Psoas muscle (tissue), 8 donors: Measurements from ENCODE around the gene MUTYH. TPM values are rescaled to one million over a fixed set of nuclear protein-coding genes. Genes with fewer than 3 reads are reported as not detected.
"Not testable (repeated sequence)": the region's sequence is repeated elsewhere in the genome, so short reads cannot be mapped to it uniquely, and the experiment has no call there.

Experiments used
- ATAC-seq, 4 donors: fragments of 200-7000 bp; cut with Tn5 transposase; one replicate each; pipeline ENCODE4 v1.9.1; 2020; ENCODE audit warnings: moderate library complexity in 3 of 4, mild to moderate bottlenecking in 2 of 4
- DNase-seq, 2 donors: peaks; one replicate each; pipeline ENCODE4 v3.0.0-alpha.2; 2020
- H3K27ac ChIP-seq: fragments of 200-600 bp; one replicate; pipeline ENCODE4 v1.8.0; 2022
- H3K27me3 ChIP-seq, 3 donors: fragments of 200-600 bp in 1 of 3; one replicate each; pipeline versions ENCODE4 v1.6.1 to v1.8.0; 2013 to 2022; ENCODE audit warnings: low read length in 2 of 3, mild to moderate bottlenecking in 2 of 3, moderate library complexity in 1 of 3; ENCODE audit not compliant: insufficient read depth in 3 of 3
- H3K36me3 ChIP-seq, 2 donors: fragments of 200-600 bp in 1 of 2; one replicate each; pipeline versions ENCODE4 v1.6.1 to v1.8.0; 2013 to 2022; ENCODE audit warnings: low read depth in 1 of 2, mild to moderate bottlenecking in 1 of 2, moderate library complexity in 1 of 2; ENCODE audit not compliant: insufficient read depth in 1 of 2
- H3K4me1 ChIP-seq: fragments of 200-600 bp; one replicate; pipeline ENCODE4 v1.8.0; 2022
- H3K4me3 ChIP-seq: fragments of 200-600 bp; one replicate; pipeline ENCODE4 v1.8.0; 2022; ENCODE audit warnings: mild to moderate bottlenecking
- H3K9me3 ChIP-seq: fragments of 200-600 bp; one replicate; pipeline ENCODE4 v1.8.0; 2022
- WGBS, 3 donors: extraction: QIAGEN DNeasy Blood & Tissue Kit; methylation state at CpG; one replicate each; pipeline versions ENCODE4 v1.1.6 to v1.1.7; 2013; 5-methylcytosine and 5-hydroxymethylcytosine counted together
- intact Hi-C, 2 donors: fragments of 100-400 bp; cut with DNase I; formaldehyde crosslinking; loops; one replicate each; pipeline versions ENCODE4 v1.11.0 to v1.14.2; 2022
- polyA plus RNA-seq, 3 donors: library from polyadenylated mRNA; stranded (reverse); fragments of 200-250 nt; gene quantifications; one replicate each; pipeline ENCODE4 v1.2.3, GENCODE V29; 2013
- total RNA-seq, 4 donors: library from RNA; stranded (reverse); fragmentation: NEBNext Ultra II Directional in 2 of 4; extraction: Animal tissue kit (Norgen Biotek cat#: 25700) in 2 of 4; gene quantifications; one replicate each; pipeline versions ENCODE4 v1.2.1 to v1.2.4, GENCODE V29; 2021 to 2023
- TF ChIP-seq, protein P1 (sequence below): fragments of 200-600 bp; IDR thresholded peaks from one replicate; pipeline ENCODE4 v1.8.0; 2022; ENCODE audit warnings: antibody characterized with exemption
- donor health status: healthy with polysubstance abuse.
- donor health status: DM: no; HTN: no; CAD: no; lungs with moderate emphysema.
- donor health status: Bipolar disorder and iron deficiency.
- donor health status: healthy.
- donor health status: DM: yes; HTN: yes; CAD: no.
- donor health status: DM: no; HTN: no; CAD: no.
- donor health status: DM: no; HTN: no; CAD: no.
- donor health status: DM: yes; HTN: yes; CAD: no.

MUTYH gene
- total and polyA plus RNA-seq, 7 donors: 7.7 to 16.6 (median 8.4) TPM

DNA sequence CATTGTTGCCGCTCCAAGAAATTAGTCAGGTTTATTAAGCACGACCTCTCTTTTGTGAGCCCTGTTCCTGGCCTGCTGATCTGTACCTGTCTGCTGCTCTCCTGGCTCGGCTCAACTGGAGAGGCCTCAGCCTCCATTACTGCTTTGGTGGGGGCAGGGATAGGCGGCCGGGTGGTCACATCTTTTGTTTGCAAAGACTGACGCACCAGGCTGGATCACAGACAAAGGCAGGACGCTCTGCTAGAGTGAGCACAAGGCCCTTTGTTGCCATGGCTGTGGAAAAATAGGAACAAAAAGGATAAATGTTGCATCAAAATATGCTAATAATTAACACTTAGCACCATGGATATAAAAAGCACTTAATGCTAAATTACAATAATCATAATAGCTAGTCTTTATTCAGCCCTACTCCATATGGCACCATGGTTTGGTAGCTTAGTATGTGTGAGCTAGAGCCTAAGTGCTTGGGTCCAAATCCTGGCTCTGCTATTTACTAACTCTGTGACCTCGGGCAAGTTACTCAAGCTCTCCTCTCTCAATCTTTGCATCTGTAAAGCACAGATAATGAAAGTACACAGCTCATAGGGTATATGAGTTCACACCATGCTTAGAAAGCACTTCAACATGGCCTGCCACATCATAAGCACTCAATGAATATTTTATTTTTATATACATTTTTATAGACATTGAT is 42.4 kb downstream of the MUTYH start:
- no peaks in the 10 kb centered on the region for H3K27me3 ChIP-seq
- H3K9me3 ChIP-seq: no peaks in the 10 kb centered on the region
- H3K36me3 ChIP-seq: no peaks in the 10 kb centered on the region
- peaks cover under 1% of the 10 kb centered on the region for H3K4me1 ChIP-seq
- no peak for ATAC-seq
- H3K4me3 ChIP-seq: no peak overlapping the region
- no peak overlapping the region for H3K27ac ChIP-seq
- DNase-seq: no peak
- intact Hi-C loops: loop anchor here in 1 of 2 donors (5.0 to 10.0 kb wide), 3 partner anchors 93 to 511 kb away; partner anchors contain the start of genes BEST4, PTCH2 and ZSWIM5
- TF ChIP-seq, protein P1, sequence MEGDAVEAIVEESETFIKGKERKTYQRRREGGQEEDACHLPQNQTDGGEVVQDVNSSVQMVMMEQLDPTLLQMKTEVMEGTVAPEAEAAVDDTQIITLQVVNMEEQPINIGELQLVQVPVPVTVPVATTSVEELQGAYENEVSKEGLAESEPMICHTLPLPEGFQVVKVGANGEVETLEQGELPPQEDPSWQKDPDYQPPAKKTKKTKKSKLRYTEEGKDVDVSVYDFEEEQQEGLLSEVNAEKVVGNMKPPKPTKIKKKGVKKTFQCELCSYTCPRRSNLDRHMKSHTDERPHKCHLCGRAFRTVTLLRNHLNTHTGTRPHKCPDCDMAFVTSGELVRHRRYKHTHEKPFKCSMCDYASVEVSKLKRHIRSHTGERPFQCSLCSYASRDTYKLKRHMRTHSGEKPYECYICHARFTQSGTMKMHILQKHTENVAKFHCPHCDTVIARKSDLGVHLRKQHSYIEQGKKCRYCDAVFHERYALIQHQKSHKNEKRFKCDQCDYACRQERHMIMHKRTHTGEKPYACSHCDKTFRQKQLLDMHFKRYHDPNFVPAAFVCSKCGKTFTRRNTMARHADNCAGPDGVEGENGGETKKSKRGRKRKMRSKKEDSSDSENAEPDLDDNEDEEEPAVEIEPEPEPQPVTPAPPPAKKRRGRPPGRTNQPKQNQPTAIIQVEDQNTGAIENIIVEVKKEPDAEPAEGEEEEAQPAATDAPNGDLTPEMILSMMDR: no peak
- 67 to 76% (median 70%) methylated on average over 8 of the region's 8 CpGs for WGBS, 3 donors

DNA sequence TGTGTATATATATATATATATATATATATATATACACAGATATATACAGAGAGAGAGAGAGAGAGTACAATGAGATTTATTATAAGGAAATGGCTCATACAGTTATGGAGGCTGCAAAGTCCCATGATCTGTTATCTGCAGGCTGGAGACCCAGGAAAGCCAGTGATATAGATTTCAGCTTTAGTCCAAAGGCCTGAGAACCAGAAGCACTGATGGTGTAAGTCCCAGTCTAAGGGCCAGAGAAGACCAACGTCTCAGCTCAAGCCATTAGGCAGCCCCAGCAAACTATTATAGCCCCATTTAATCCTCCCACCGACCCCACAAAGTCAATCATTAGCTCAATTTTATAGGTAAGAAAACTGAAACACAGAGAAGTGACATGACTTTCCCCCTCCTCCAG is 48.5 kb downstream of the MUTYH start:
- intact Hi-C loops: loop anchor here in 1 of 2 donors (10.0 kb wide), 1 partner anchor 87 kb away; the partner anchor contains the start of gene ZSWIM5
- Histone ChIP-seq H3K9me3 (no peaks in the 10 kb centered on the region), H3K4me3 (no peak overlapping the region), H3K4me1 (no peaks in the 10 kb centered on the region), H3K27me3 (no peaks in the 10 kb centered on the region), H3K27ac (no peak overlapping the region), H3K36me3 (no peaks in the 10 kb centered on the region)
- ATAC-seq: no peak
- WGBS, 3 donors: 63 to 80% (median 73%) methylated on average over 2 of the region's 2 CpGs
- TF ChIP-seq, protein P1: no peak
- no peak for DNase-seq

DNA sequence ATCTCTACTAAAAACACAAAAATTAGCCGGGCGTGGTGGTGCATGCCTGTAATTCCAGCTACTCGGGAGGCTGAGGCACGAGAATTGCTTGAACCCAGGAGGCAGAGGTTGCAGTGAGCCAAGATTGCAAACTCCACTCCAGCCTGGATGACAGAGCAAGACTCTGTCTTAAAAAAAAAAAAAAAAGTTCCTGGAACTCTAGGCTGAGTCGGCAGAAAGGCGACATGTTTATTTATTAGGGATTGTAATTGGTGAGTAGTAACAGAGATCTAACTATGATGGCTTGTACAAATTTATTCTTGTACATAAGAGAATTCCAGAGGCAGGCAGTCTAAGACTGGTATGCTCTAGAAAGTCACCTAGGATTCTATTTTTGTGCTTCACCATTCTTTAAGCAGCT is 49.2 kb downstream of the MUTYH start:
- not testable (repeated sequence) for H3K9me3 ChIP-seq, H3K36me3 ChIP-seq, H3K27me3 ChIP-seq, DNase-seq, H3K4me3 ChIP-seq, H3K4me1 ChIP-seq, H3K27ac ChIP-seq, ATAC-seq
- 77 to 81% (median 81%) methylated on average over 6 of the region's 6 CpGs for WGBS, 3 donors
- intact Hi-C loops: loop anchor here in 1 of 2 donors (10.0 kb wide), 1 partner anchor 86 kb away; the partner anchor contains the start of gene ZSWIM5

- WGBS, 3 donors: 68 to 72% (median 71%) methylated on average over 2 to 3 of the region's 3 CpGs
These were observed 53.7 kb downstream of the MUTYH start for GRCh38 chr1:45286521-45286920.

GRCh38 chr1:45284858-45285257 is 55.4 kb downstream of the MUTYH start:
- H3K36me3 ChIP-seq, H3K27me3 ChIP-seq, DNase-seq, intact Hi-C loops, H3K4me1 ChIP-seq, H3K9me3 ChIP-seq, ATAC-seq, H3K4me3 ChIP-seq, H3K27ac ChIP-seq: not testable (repeated sequence)
- WGBS, 3 donors: 80 to 84% (median 84%) methylated on average over 9 of the region's 9 CpGs

More at GRCh38 chr1:45286521-45286920, 53.7 kb downstream of the MUTYH start:
- intact Hi-C loops, H3K36me3 ChIP-seq, H3K27me3 ChIP-seq, ATAC-seq, H3K4me3 ChIP-seq, H3K4me1 ChIP-seq, DNase-seq, H3K9me3 ChIP-seq, H3K27ac ChIP-seq: not testable (repeated sequence)

- Histone ChIP-seq H3K36me3 (no peaks in the 10 kb centered on the region), H3K4me1 (no peaks in the 10 kb centered on the region), H3K27ac (no peak overlapping the region), H3K9me3 (no peaks in the 10 kb centered on the region), H3K27me3 (no peaks in the 10 kb centered on the region), H3K4me3 (no peak overlapping the region)
- intact Hi-C loops: no loop called here
- ATAC-seq (no peak), DNase-seq (no peak)
- 50 to 68% (median 61%) methylated on average over 3 of the region's 3 CpGs for WGBS, 3 donors
- TF ChIP-seq, protein P1: no peak
These were observed 57.9 kb downstream of the MUTYH start for GRCh38 chr1:45282351-45282750.

Other genes starting within 250 kb of the MUTYH start
- gene ZSWIM5, start 133.8 kb downstream of the MUTYH start, total RNA-seq: under 1 TPM; 0.50 to 0.98 (median 0.70) TPM
- gene ZSWIM5, start 133.8 kb downstream of the MUTYH start, polyA plus RNA-seq: under 1 TPM; 0.03 to 0.24 (median 0.21) TPM
- gene HPDL, start 13.5 kb downstream of the MUTYH start, total RNA-seq: 1 to 10 TPM in 2 of 4 donors, under 1 TPM in 2; 0.84 to 2.6 (median 1.2) TPM
- 1 to 10 TPM in 2 of 3 donors, under 1 TPM in 1; 0.73 to 4.9 (median 3.7) TPM for gene HPDL, start 13.5 kb downstream of the MUTYH start, polyA plus RNA-seq
- 1 to 10 TPM; 3.1 to 5.9 (median 3.9) TPM for gene TOE1, start 270 bp downstream of the MUTYH start, total RNA-seq
- 1 to 10 TPM; 2.7 to 6.7 (median 4.6) TPM for gene TOE1, start 270 bp downstream of the MUTYH start, polyA plus RNA-seq
- gene TESK2, start 150.7 kb upstream of the MUTYH start, total RNA-seq: 1 to 10 TPM; 1.9 to 5.0 (median 2.3) TPM
- gene TESK2, start 150.7 kb upstream of the MUTYH start, polyA plus RNA-seq: 1 to 10 TPM in 2 of 3 donors, under 1 TPM in 1; 0.73 to 4.3 (median 2.0) TPM
- gene CCDC163, start 159.6 kb upstream of the MUTYH start, total RNA-seq: under 1 TPM; 0.25 to 0.64 (median 0.44) TPM
- under 1 TPM; 0.69 to 0.82 (median 0.69) TPM for gene CCDC163, start 159.6 kb upstream of the MUTYH start, polyA plus RNA-seq
- 10 to 100 TPM in 1 of 4 donors, 1 to 10 TPM in 3; 3.6 to 14.9 (median 6.7) TPM for gene MMACHC, start 159.9 kb upstream of the MUTYH start, total RNA-seq
- 1 to 10 TPM; 2.3 to 9.3 (median 3.8) TPM for gene MMACHC, start 159.9 kb upstream of the MUTYH start, polyA plus RNA-seq
- 100 to 1,000 TPM; 354 to 642 (median 440) TPM for gene PRDX1, start 181.4 kb upstream of the MUTYH start, total RNA-seq
- 1,000 to 10,000 TPM in 1 of 3 donors, 100 to 1,000 TPM in 2; 524 to 1,179 (median 653) TPM for gene PRDX1, start 181.4 kb upstream of the MUTYH start, polyA plus RNA-seq
- gene AKR1A1, start 210.4 kb upstream of the MUTYH start, total RNA-seq: 10 to 100 TPM; 35.6 to 69.6 (median 51.3) TPM
- 10 to 100 TPM; 37.9 to 91.5 (median 45.5) TPM for gene AKR1A1, start 210.4 kb upstream of the MUTYH start, polyA plus RNA-seq
- 10 to 100 TPM; 15.3 to 29.7 (median 28.1) TPM for gene NASP, start 243.6 kb upstream of the MUTYH start, total RNA-seq
- gene NASP, start 243.6 kb upstream of the MUTYH start, polyA plus RNA-seq: 10 to 100 TPM; 28.6 to 54.6 (median 37.9) TPM